A549 (cell line): ENCODE data around the gene MCOLN1. TPM values are rescaled to one million over a fixed set of nuclear protein-coding genes. Genes with fewer than 3 reads are reported as not detected.

Source experiments
- ATAC-seq, 2 experiments: fragments of 200-7000 bp in 1 of 2; fragments of >200 bp in 1 of 2; cut with Nextera tagmentation in 1 of 2; cut with Tn5 transposase in 1 of 2; 3 replicates each; pipeline versions ENCODE4 v1.8.0 to v1.9.1; 2018 to 2020; ENCODE audit warnings: mild to moderate bottlenecking in 1 of 2, moderate library complexity in 1 of 2
- CTCF ChIA-PET: fragments of 300-600 bp; sonication (Branson Sonifier 250); formaldehyde crosslinking; extraction: SDS; loops from one replicate; lab custom pipeline; 2021; ENCODE audit warnings: antibody characterized with exemption, inconsistent platforms; lab: Yijun Ruan, JAX
- POLR2A ChIA-PET: fragments of 350-600 bp; formaldehyde crosslinking; extraction: SDS; loops from one replicate; lab custom pipeline; 2021; ENCODE audit warnings: antibody characterized with exemption, inconsistent platforms; lab: Yijun Ruan, JAX
- DNase-seq, 2 experiments: peaks; one replicate each; pipeline versions ENCODE4 v3.0.0 to v3.0.0-alpha.2; 2011 to 2016; ENCODE audit warnings: low read depth in 1 of 2, low spot score in 1 of 2
- FAIRE-seq: peaks from 2 replicates; lab custom pipeline; 2011; peaks lifted over from hg19 to GRCh38; lab: Jason Lieb, UNC
- H3K27ac ChIP-seq, 2 experiments: fragments of >200 bp; sonication (Bioruptor Twin); formaldehyde crosslinking; 3 replicates each; pipeline ENCODE4 v1.5.1; 2016 to 2017
- H3K4me1 ChIP-seq: fragments of >200 bp; sonication (Bioruptor Twin); formaldehyde crosslinking; 3 replicates; pipeline ENCODE4 v1.6.1; 2016
- H3K4me2 ChIP-seq: fragments of >200 bp; sonication (Bioruptor Twin); formaldehyde crosslinking; 3 replicates; pipeline ENCODE4 v1.6.1; 2016
- H3K4me3 ChIP-seq: fragments of >200 bp; sonication (Bioruptor Twin); formaldehyde crosslinking; 3 replicates; pipeline ENCODE4 v1.5.1; 2016
- H3K9me3 ChIP-seq: fragments of >200 bp; sonication (Bioruptor Twin); formaldehyde crosslinking; 3 replicates; pipeline ENCODE4 v1.6.1; 2016
- CBX2 ChIP-seq: fragments of 200-600 bp; sonication (generic); IDR thresholded peaks from 2 replicates; pipeline ENCODE4 v1.6.1; 2016; ENCODE audit warnings: low read depth, mild to moderate bottlenecking, borderline replicate concordance
- EHMT2 ChIP-seq: fragments of 200-600 bp; sonication (generic); IDR thresholded peaks from 2 replicates; pipeline ENCODE4 v1.6.1; 2016; ENCODE audit warnings: antibody characterized with exemption, low read depth, mild to moderate bottlenecking, moderate library complexity
- FOSB ChIP-seq: fragments of 250-450 bp; sonication (Bioruptor Pico); IDR thresholded peaks from 2 replicates; pipeline ENCODE4 v1.5.0; 2020; ENCODE audit warnings: mild to moderate bottlenecking, moderate library complexity
- HDAC2 ChIP-seq: fragments of 200-600 bp; sonication (generic); IDR thresholded peaks from 2 replicates; pipeline ENCODE4 v1.6.1; 2016
- HES2 ChIP-seq: fragments of >200 bp; sonication (Bioruptor Twin); formaldehyde crosslinking; IDR thresholded peaks from 2 replicates; pipeline ENCODE4 v1.6.1; 2016
- HEYL ChIP-seq: fragments of 250-450 bp; sonication (Bioruptor Pico); IDR thresholded peaks from 2 replicates; pipeline ENCODE4 v1.8.0; 2021; ENCODE audit warnings: mild to moderate bottlenecking, moderate library complexity
- HOXB13 ChIP-seq: fragments of 250-450 bp; sonication (Bioruptor Pico); IDR thresholded peaks from 2 replicates; pipeline ENCODE4 v1.5.0; 2020; ENCODE audit warnings: low read depth, mild to moderate bottlenecking, moderate library complexity
- JUN ChIP-seq, 2 experiments: fragments of >200 bp; sonication (Bioruptor Twin); formaldehyde crosslinking; IDR thresholded peaks; 2 replicates in 1 of 2; 3 replicates in 1 of 2; pipeline ENCODE4 v1.6.1; 2016 to 2017
- JUNB ChIP-seq: fragments of >200 bp; sonication (Bioruptor Twin); formaldehyde crosslinking; IDR thresholded peaks from 2 replicates; pipeline ENCODE4 v1.6.1; 2016
- KDM1A ChIP-seq: fragments of 200-600 bp; sonication (generic); IDR thresholded peaks from 2 replicates; pipeline ENCODE4 v1.6.1; 2016; ENCODE audit warnings: low read depth, mild to moderate bottlenecking
- KDM5A ChIP-seq: fragments of 200-600 bp; sonication (generic); IDR thresholded peaks from 2 replicates; pipeline ENCODE4 v1.6.1; 2016; ENCODE audit warnings: antibody characterized with exemption, mild to moderate bottlenecking
- MAFK ChIP-seq: fragments of 450-650 bp; IDR thresholded peaks from 2 replicates; pipeline ENCODE4 v1.6.1; 2014; ENCODE audit not compliant: partially characterized antibody
- MAX ChIP-seq: IDR thresholded peaks from 2 replicates; pipeline ENCODE4 v1.6.1; 2012
- NFE2L2 ChIP-seq: fragments of 150-350 bp; conservative IDR thresholded peaks from 2 replicates; pipeline ENCODE4 v1.6.1; 2014; ENCODE audit warnings: low read length
- RCOR1 ChIP-seq: fragments of 150-350 bp; IDR thresholded peaks from 2 replicates; pipeline ENCODE4 v1.6.1; 2014; ENCODE audit warnings: antibody characterized with exemption, low read length, low read depth
- REST ChIP-seq: fragments of 200-600 bp; sonication (generic); IDR thresholded peaks from 2 replicates; pipeline ENCODE4 v1.6.1; 2016; ENCODE audit warnings: antibody characterized with exemption, mild to moderate bottlenecking, moderate library complexity
- TP53 ChIP-seq: fragments of 250-450 bp; sonication (Bioruptor Pico); IDR thresholded peaks from 2 replicates; pipeline ENCODE4 v1.5.0; 2021; ENCODE audit warnings: mild to moderate bottlenecking, moderate library complexity
- USF2 ChIP-seq: fragments of 450-650 bp; IDR thresholded peaks from 2 replicates; pipeline ENCODE4 v1.6.1; 2014; ENCODE audit warnings: antibody characterized with exemption
- ZNF302 ChIP-seq: fragments of 250-450 bp; sonication (Bioruptor Pico); IDR thresholded peaks from 2 replicates; pipeline ENCODE4 v1.9.0; 2021; ENCODE audit warnings: inconsistent platforms, mild to moderate bottlenecking, moderate library complexity
- WGBS: methylation state at CpG from one replicate; pipeline ENCODE4 v1.1.6; 2017; ENCODE audit errors: missing lambda C conversion rate; 5-methylcytosine and 5-hydroxymethylcytosine counted together
- polyA plus RNA-seq, 4 experiments: library from polyadenylated mRNA; depleted of rRNA in 3 of 4; stranded (reverse); fragments of >200 nt; fragmentation: RNase III in 1 of 4; extraction: RNeasy Plus Mini Kit Qiagen cat#74134 plus additional on column Dnase treatment in 1 of 4; gene quantifications; 2 replicates in 3 of 4; 3 replicates in 1 of 4; pipeline ENCODE4 v1.2.3, GENCODE V29; 2011 to 2017

MCOLN1 gene
- polyA plus RNA-seq, 2 of the 4 experiments (the other 2 are of a cell fraction) = 13.1 to 13.4 TPM

- 72% methylated on average over 4 of the region's 4 CpGs for WGBS
- Histone ChIP-seq H3K4me3 (no peak overlapping the region), H3K4me1 (no peaks in the 10 kb centered on the region), H3K4me2 (no peak overlapping the region), H3K9me3 (no peaks in the 10 kb centered on the region), H3K27ac (no peak overlapping the region)
- CTCF ChIA-PET = interaction anchor here (1.6 to 2.3 kb wide), 2 partner anchors 9 to 205 kb away, joined by 4 to 16 read pairs; no protein-coding TSS in a partner anchor
- TF ChIP-seq TP53 (CRISPR knock-in tag) = no peak
- TF ChIP-seq KDM5A = no peak
- TF ChIP-seq EHMT2 = no peak
- TF ChIP-seq HOXB13 (CRISPR knock-in tag) = no peak
- no peak for TF ChIP-seq JUNB
- no peak for TF ChIP-seq ZNF302 (CRISPR knock-in tag)
- POLR2A ChIA-PET = no interaction called here
- FAIRE-seq (no peak), ATAC-seq (no peak), DNase-seq (peak in 1 of 2 experiments; percentile 25)
These were observed 36.7 kb downstream of the MCOLN1 start for GRCh38 chr19:7559102-7559501.

GRCh38 chr19:7560255-7560654 is 37.8 kb downstream of the MCOLN1 start:
- no peak overlapping the region for H3K4me2 ChIP-seq
- TF ChIP-seq MAX (no peak), MAFK (no peak), HDAC2 (no peak), HEYL (no peak), NFE2L2 (no peak), USF2 (no peak), JUN (IDR thresholded peaks at IDR 0.05) (no peak), RCOR1 (no peak), FOSB (no peak), CBX2 (no peak), HES2 (no peak), JUNB (no peak), KDM1A (no peak)
- no peaks in the 10 kb centered on the region for H3K9me3 ChIP-seq
- WGBS = 89% methylated on average over 2 of the region's 2 CpGs
- peak in 1 of 2 experiments; percentile 31 for DNase-seq
- H3K4me3 ChIP-seq = no peak overlapping the region
- POLR2A ChIA-PET = no interaction called here
- ATAC-seq = no peak
- CTCF ChIA-PET = interaction anchor here (1.2 to 2.3 kb wide), 3 partner anchors 8 to 242 kb away, joined by 4 to 16 read pairs (median 4); no protein-coding TSS in a partner anchor
- no peaks in the 10 kb centered on the region for H3K4me1 ChIP-seq
- no peak for FAIRE-seq
- H3K27ac ChIP-seq = no peak overlapping the region

- H3K4me2 ChIP-seq = no peak overlapping the region
- H3K27ac ChIP-seq = no peak overlapping the region
- ChIA-PET CTCF (no interaction called here), POLR2A (no interaction called here)
- FAIRE-seq = no peak
- ATAC-seq = no peak
- no peak for DNase-seq
- H3K4me1 ChIP-seq = no peaks in the 10 kb centered on the region
- H3K9me3 ChIP-seq = no peaks in the 10 kb centered on the region
- TF ChIP-seq HOXB13 (CRISPR knock-in tag) = no peak
- WGBS = 98% methylated on average over 5 of the region's 17 CpGs
- no peak overlapping the region for H3K4me3 ChIP-seq
These were observed 38.9 kb downstream of the MCOLN1 start for GRCh38 chr19:7561325-7561724.

- no peak overlapping the region for H3K4me3 ChIP-seq
- CTCF ChIA-PET = interaction anchor here (0.6 to 1.5 kb wide), 5 partner anchors 219 to 682 kb away, joined by 3 to 5 read pairs (median 3); no protein-coding TSS in a partner anchor
- FAIRE-seq = no peak
- no peaks in the 10 kb centered on the region for H3K4me1 ChIP-seq
- no peak overlapping the region for H3K4me2 ChIP-seq
- POLR2A ChIA-PET = no interaction called here
- WGBS = 69% methylated on average over 13 of the region's 16 CpGs
- no peak for DNase-seq
- no peaks in the 10 kb centered on the region for H3K9me3 ChIP-seq
- no peak overlapping the region for H3K27ac ChIP-seq
- ATAC-seq = no peak
- peak; percentile 86; the same call in 1 of the 2 replicates for TF ChIP-seq EHMT2
- peak; percentile 96 for TF ChIP-seq REST
- TF ChIP-seq RCOR1 = no peak
These were observed 40.4 kb downstream of the MCOLN1 start for GRCh38 chr19:7562646-7563393.
